Body of pancreas (tissue), 4 donors: ENCODE measurements around the gene PRDM16.

Experiments used
- POLR2A ChIP-seq, 3 donors: fragments of 450-650 bp; IDR thresholded peaks; one replicate each; pipeline ENCODE4 v1.6.1; 2016; ENCODE audit warnings: antibody characterized with exemption in 3 of 3, mild to moderate bottlenecking in 2 of 3
- TF ChIP-seq, protein P1 (sequence below), 7 experiments: fragments of 450-650 bp in 4 of 7; fragments of 200-600 bp in 3 of 7; sonication (generic) in 3 of 7; IDR thresholded peaks; one replicate each; pipeline ENCODE4 v1.5.1; 2016 to 2019; ENCODE audit warnings: antibody characterized with exemption in 7 of 7

GRCh38 chr1:3167255-3167654 lies 98.3 kb downstream of the PRDM16 start:
- no peak for TF ChIP-seq POLR2A (IDR thresholded peaks at IDR 0.05)
- TF ChIP-seq, protein P1, sequence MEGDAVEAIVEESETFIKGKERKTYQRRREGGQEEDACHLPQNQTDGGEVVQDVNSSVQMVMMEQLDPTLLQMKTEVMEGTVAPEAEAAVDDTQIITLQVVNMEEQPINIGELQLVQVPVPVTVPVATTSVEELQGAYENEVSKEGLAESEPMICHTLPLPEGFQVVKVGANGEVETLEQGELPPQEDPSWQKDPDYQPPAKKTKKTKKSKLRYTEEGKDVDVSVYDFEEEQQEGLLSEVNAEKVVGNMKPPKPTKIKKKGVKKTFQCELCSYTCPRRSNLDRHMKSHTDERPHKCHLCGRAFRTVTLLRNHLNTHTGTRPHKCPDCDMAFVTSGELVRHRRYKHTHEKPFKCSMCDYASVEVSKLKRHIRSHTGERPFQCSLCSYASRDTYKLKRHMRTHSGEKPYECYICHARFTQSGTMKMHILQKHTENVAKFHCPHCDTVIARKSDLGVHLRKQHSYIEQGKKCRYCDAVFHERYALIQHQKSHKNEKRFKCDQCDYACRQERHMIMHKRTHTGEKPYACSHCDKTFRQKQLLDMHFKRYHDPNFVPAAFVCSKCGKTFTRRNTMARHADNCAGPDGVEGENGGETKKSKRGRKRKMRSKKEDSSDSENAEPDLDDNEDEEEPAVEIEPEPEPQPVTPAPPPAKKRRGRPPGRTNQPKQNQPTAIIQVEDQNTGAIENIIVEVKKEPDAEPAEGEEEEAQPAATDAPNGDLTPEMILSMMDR (IDR thresholded peaks at IDR 0.05) = no peak
